Lower leg skin (tissue), 3 donors: Measurements from ENCODE around the gene UBAP2.

ENCODE experiments used
- POLR2A ChIP-seq, 2 donors: fragments of 450-650 bp; IDR thresholded peaks; one replicate each; pipeline ENCODE4 v1.6.1; 2016 to 2017; ENCODE audit warnings: antibody characterized with exemption in 2 of 2, mild to moderate bottlenecking in 1 of 2, moderate library complexity in 1 of 2
- TF ChIP-seq, protein P1 (sequence below), 3 donors: fragments of 450-650 bp; IDR thresholded peaks; one replicate each; pipeline ENCODE4 v1.5.1; 2016; ENCODE audit warnings: antibody characterized with exemption in 3 of 3, mild to moderate bottlenecking in 3 of 3, moderate library complexity in 2 of 3

DNA sequence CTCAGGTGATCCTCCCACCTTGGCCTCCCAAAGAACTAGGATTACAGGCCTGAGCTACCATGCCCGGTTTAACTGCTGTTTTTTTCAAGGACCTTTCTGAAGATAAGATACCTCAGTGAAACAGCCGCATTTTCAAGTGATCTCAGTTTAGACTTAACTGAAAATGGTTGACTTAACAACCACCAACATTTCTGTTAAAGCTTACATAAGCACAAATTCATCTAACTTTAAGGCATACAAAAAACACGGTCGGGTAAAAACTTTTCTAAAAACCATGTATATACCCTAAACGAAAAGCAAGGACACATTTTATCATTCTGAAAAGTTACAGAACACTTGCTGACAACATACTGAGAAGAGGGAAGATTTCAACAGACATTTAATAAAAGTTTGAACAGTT, 22.9 kb downstream of the UBAP2 start:
- TF ChIP-seq, protein P1, sequence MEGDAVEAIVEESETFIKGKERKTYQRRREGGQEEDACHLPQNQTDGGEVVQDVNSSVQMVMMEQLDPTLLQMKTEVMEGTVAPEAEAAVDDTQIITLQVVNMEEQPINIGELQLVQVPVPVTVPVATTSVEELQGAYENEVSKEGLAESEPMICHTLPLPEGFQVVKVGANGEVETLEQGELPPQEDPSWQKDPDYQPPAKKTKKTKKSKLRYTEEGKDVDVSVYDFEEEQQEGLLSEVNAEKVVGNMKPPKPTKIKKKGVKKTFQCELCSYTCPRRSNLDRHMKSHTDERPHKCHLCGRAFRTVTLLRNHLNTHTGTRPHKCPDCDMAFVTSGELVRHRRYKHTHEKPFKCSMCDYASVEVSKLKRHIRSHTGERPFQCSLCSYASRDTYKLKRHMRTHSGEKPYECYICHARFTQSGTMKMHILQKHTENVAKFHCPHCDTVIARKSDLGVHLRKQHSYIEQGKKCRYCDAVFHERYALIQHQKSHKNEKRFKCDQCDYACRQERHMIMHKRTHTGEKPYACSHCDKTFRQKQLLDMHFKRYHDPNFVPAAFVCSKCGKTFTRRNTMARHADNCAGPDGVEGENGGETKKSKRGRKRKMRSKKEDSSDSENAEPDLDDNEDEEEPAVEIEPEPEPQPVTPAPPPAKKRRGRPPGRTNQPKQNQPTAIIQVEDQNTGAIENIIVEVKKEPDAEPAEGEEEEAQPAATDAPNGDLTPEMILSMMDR (IDR thresholded peaks at IDR 0.05): no peak
- no peak for TF ChIP-seq POLR2A (IDR thresholded peaks at IDR 0.05)
